Measurements from ENCODE around the gene OGDHL. TPM values are rescaled to one million over a fixed set of nuclear protein-coding genes. Genes with fewer than 3 reads are reported as not detected.

OGDHL gene
- total and polyA plus RNA-seq, 9 of the 15 experiments (the other 6 are each of a cell fraction or from before 2014, with no cell fraction given): 0.01 to 1.8 (median 0.91) TPM

GRCh38 chr10:49726593-49726992, 35.5 kb downstream of the OGDHL start:
- no peaks in the 10 kb centered on the region for H3K9me1 ChIP-seq (ENCODE audit: control insufficient read depth, insufficient read depth, low read length)
- TF ChIP-seq SAFB2 (IDR thresholded peaks at IDR 0.05; ENCODE audit: borderline replicate concordance, low read depth, low read length, severe bottlenecking): no peak
- TF ChIP-seq ZNF184 (CRISPR knock-in tag; IDR thresholded peaks at IDR 0.05): no peak
- TF ChIP-seq CHAMP1 (IDR thresholded peaks at IDR 0.05): no peak
- no peak for TF ChIP-seq RB1 (IDR thresholded peaks at IDR 0.05; ENCODE audit: low read depth)
- TF ChIP-seq HES1 (IDR thresholded peaks at IDR 0.05; ENCODE audit: low read depth): no peak
- no peak for TF ChIP-seq PATZ1 (CRISPR knock-in tag; IDR thresholded peaks at IDR 0.05; ENCODE audit: borderline replicate concordance)
- no peak for TF ChIP-seq BCLAF1 (IDR thresholded peaks at IDR 0.05; ENCODE audit: borderline replicate concordance in 1 of 2, control insufficient read depth in 1 of 2, low read depth in 2 of 2, low read length in 1 of 2)
- no peak for TF ChIP-seq SRSF1 (IDR thresholded peaks at IDR 0.05; ENCODE audit: low read depth, low read length)
- TF ChIP-seq ZNF586 (CRISPR knock-in tag; conservative IDR thresholded peaks at IDR 0.05): no peak
- TF ChIP-seq MEF2D (tag; conservative IDR thresholded peaks at IDR 0.05; ENCODE audit: low read depth): no peak
- no peak for TF ChIP-seq HNRNPK (IDR thresholded peaks at IDR 0.05; ENCODE audit: low read depth, low read length, poor library complexity, severe bottlenecking)
- TF ChIP-seq TAF9B (IDR thresholded peaks at IDR 0.05; ENCODE audit: partially characterized antibody): no peak
- no peak for TF ChIP-seq ZFPM2 (CRISPR knock-in tag; IDR thresholded peaks at IDR 0.05)
- no TSS peak for BruUV-seq (replicated peaks)
- ChIA-PET POLR2A (no interaction called here), CTCF (ENCODE audit: low intra/inter-chr PET ratio) (no interaction called here)
- no peaks in the 10 kb centered on the region for H3K9me3 ChIP-seq (replicated peaks; ENCODE audit: control insufficient read depth, insufficient read depth, low read depth, low read length)
- no peaks in the 10 kb centered on the region for H3K36me3 ChIP-seq (ENCODE audit: control insufficient read depth, insufficient read depth, low read length)
- no peak overlapping the region for H2AFZ ChIP-seq (ENCODE audit: low read depth, low read length)
- no peaks in the 10 kb centered on the region for H3K4me1 ChIP-seq (replicated peaks in 1 of 2; ENCODE audit: control insufficient read depth in 2 of 2, insufficient read depth in 2 of 2, low read length in 2 of 2)
- H3K4me2 ChIP-seq (ENCODE audit: insufficient read depth, low read length): no peak overlapping the region
- no peaks in the 10 kb centered on the region for H3K79me2 ChIP-seq (ENCODE audit: control insufficient read depth, insufficient read depth, low read length)
- WGBS (ENCODE audit: insufficient coverage, low coverage, missing lambda C conversion rate): 3% methylated on average over 2 of the region's 2 CpGs
- no peak for ATAC-seq
- intact Hi-C loops (cut with micrococcal nuclease): no loop called here
- no peak for FAIRE-seq
- H3K9ac ChIP-seq (ENCODE audit: insufficient read depth in 1 of 2, low read depth in 2 of 2, low read length in 2 of 2): no peak overlapping the region
- H3K4me3 ChIP-seq: no peak overlapping the region
- no peaks in the 10 kb centered on the region for H4K20me1 ChIP-seq (replicated peaks; ENCODE audit: control insufficient read depth, insufficient read depth, low read length)
- peaks cover 0 to 5% of the 10 kb centered on the region in 2 experiments; a peak in 2 of 5 replicates for H3K27me3 ChIP-seq (ENCODE audit: control insufficient read depth in 2 of 2, insufficient read depth in 2 of 2, low read length in 2 of 2)
- in situ Hi-C loops (cut with MboI): no loop called here
- DNase-seq (ENCODE audit: extremely low read depth in 1 of 4, low spot score in 3 of 4): no peak
- no peak overlapping the region for H3K27ac ChIP-seq (ENCODE audit: extremely low read depth, low read depth, low read length)

Data from K562 (cell line).